Mesothelial cell of epicardium (in vitro differentiated cells): Measurements from ENCODE around the gene IPO11. TPM values are rescaled to one million over a fixed set of nuclear protein-coding genes. Genes with fewer than 3 reads are reported as not detected.

Experiments used
- DNase-seq, 2 experiments: peaks; one replicate each; pipeline ENCODE4 v3.0.0; 2021; ENCODE audit warnings: low spot score in 2 of 2; ENCODE audit not compliant: unreplicated experiment in 2 of 2
- H3K27ac Mint-ChIP-seq: 2 replicates; pipeline ENCODE4 v1.8.0; 2021; ENCODE audit warnings: mixed read lengths
- H3K27me3 Mint-ChIP-seq: 2 replicates; pipeline ENCODE4 v1.8.0; 2021; ENCODE audit warnings: low read depth, mixed read lengths
- H3K36me3 Mint-ChIP-seq: 2 replicates; pipeline ENCODE4 v1.8.0; 2021; ENCODE audit warnings: mixed read lengths
- H3K4me1 Mint-ChIP-seq: 2 replicates; pipeline ENCODE4 v1.8.0; 2021; ENCODE audit warnings: mixed read lengths
- H3K4me3 Mint-ChIP-seq: 2 replicates; pipeline ENCODE4 v1.8.0; 2021; ENCODE audit warnings: mild to moderate bottlenecking, moderate library complexity, mixed read lengths
- H3K9me3 Mint-ChIP-seq: 2 replicates; pipeline ENCODE4 v1.8.0; 2021; ENCODE audit warnings: mixed read lengths
- CTCF ChIP-seq: fragments of 200-600 bp; sonication (generic); IDR thresholded peaks from one replicate; pipeline ENCODE4 v1.5.0; 2021; ENCODE audit warnings: antibody characterized with exemption; ENCODE audit not compliant: unreplicated experiment
- total RNA-seq: library from RNA; stranded (reverse); gene quantifications from 3 replicates; pipeline ENCODE4 v1.2.1, GENCODE V29; 2021

Gene IPO11
- total RNA-seq, 1 donor from 2014 or later: 31.9 TPM

GRCh38 chr5:62489471-62489870 is 76.9 kb downstream of the IPO11 start:
- Mint-ChIP-seq H3K27me3 (no peaks in the 10 kb centered on the region), H3K36me3 (peaks cover 22% of the 10 kb centered on the region), H3K9me3 (no peaks in the 10 kb centered on the region), H3K27ac (no peak overlapping the region), H3K4me3 (no peak overlapping the region), H3K4me1 (no peaks in the 10 kb centered on the region)
- no peak for DNase-seq
- no peak for TF ChIP-seq CTCF

- no peak for TF ChIP-seq CTCF
- Mint-ChIP-seq H3K9me3 (no peaks in the 10 kb centered on the region), H3K4me1 (no peaks in the 10 kb centered on the region), H3K36me3 (peaks cover 8% of the 10 kb centered on the region), H3K27ac (no peak overlapping the region), H3K4me3 (no peak overlapping the region), H3K27me3 (no peaks in the 10 kb centered on the region)
- no peak for DNase-seq
Observed at GRCh38 chr5:62494772-62495171, 82.2 kb downstream of the IPO11 start.

GRCh38 chr5:62496876-62497275 is 84.3 kb downstream of the IPO11 start:
- no peak overlapping the region for H3K4me3 Mint-ChIP-seq

GRCh38 chr5:62498961-62499360 is 86.4 kb downstream of the IPO11 start:
- peaks cover 8% of the 10 kb centered on the region for H3K4me1 Mint-ChIP-seq
- no peak overlapping the region for H3K27ac Mint-ChIP-seq
- no peak for TF ChIP-seq CTCF
- peaks cover 11% of the 10 kb centered on the region for H3K36me3 Mint-ChIP-seq
- no peak for DNase-seq
- no peaks in the 10 kb centered on the region for H3K9me3 Mint-ChIP-seq
- H3K4me3 Mint-ChIP-seq: no peak overlapping the region
- H3K27me3 Mint-ChIP-seq: no peaks in the 10 kb centered on the region

More at GRCh38 chr5:62496876-62497275, 84.3 kb downstream of the IPO11 start:
- H3K27me3 Mint-ChIP-seq: no peaks in the 10 kb centered on the region
- H3K36me3 Mint-ChIP-seq: peaks cover 14% of the 10 kb centered on the region
- H3K27ac Mint-ChIP-seq: no peak overlapping the region
- DNase-seq: no peak
- no peaks in the 10 kb centered on the region for H3K4me1 Mint-ChIP-seq
- TF ChIP-seq CTCF: no peak
- H3K9me3 Mint-ChIP-seq: no peaks in the 10 kb centered on the region

GRCh38 chr5:62499756-62500155 is 87.2 kb downstream of the IPO11 start:
- no peak for DNase-seq
- no peaks in the 10 kb centered on the region for H3K9me3 Mint-ChIP-seq

More at GRCh38 chr5:62499756-62500155, 87.2 kb downstream of the IPO11 start:
- Mint-ChIP-seq H3K4me3 (no peak overlapping the region), H3K27me3 (no peaks in the 10 kb centered on the region), H3K4me1 (peaks cover 8% of the 10 kb centered on the region), H3K36me3 (peaks cover 9% of the 10 kb centered on the region), H3K27ac (no peak overlapping the region)
- no peak for TF ChIP-seq CTCF
